Adrenal gland (tissue), 5 donors: ENCODE results near the gene TRAPPC6A.

ENCODE experiments used
- CTCF ChIP-seq, 6 experiments: fragments of 450-650 bp in 4 of 6; fragments of 200-600 bp in 2 of 6; sonication (generic) in 1 of 6; IDR thresholded peaks; 1 replicate in 5 of 6; 2 replicates in 1 of 6; pipeline versions ENCODE4 v1.5.1 to v1.8.0; 2016 to 2021; ENCODE audit warnings: antibody characterized with exemption in 6 of 6, mild to moderate bottlenecking in 2 of 6, moderate library complexity in 1 of 6
- POLR2A ChIP-seq, 2 donors: fragments of 450-650 bp; IDR thresholded peaks; one replicate each; pipeline ENCODE4 v1.6.1; 2017; ENCODE audit warnings: antibody characterized with exemption in 2 of 2, mild to moderate bottlenecking in 2 of 2, moderate library complexity in 1 of 2
- donor health status: DM: no; HTN: no; CAD: no.

GRCh38 chr19:45122832-45123231 lies 55.2 kb downstream of the TRAPPC6A start:
- TF ChIP-seq POLR2A (IDR thresholded peaks at IDR 0.05) = no peak
- no peak for TF ChIP-seq CTCF (IDR thresholded peaks at IDR 0.05)
